Measurements from ENCODE around the gene NFE2L2.

Gene NFE2L2

GRCh38 chr2:177243476-177243875 is 21.1 kb downstream of the NFE2L2 start:
- H3F3A ChIP-seq (ENCODE audit: low read depth), result peaks cover 8% of the 10 kb centered on the region
- H3K79me2 ChIP-seq (ENCODE audit: insufficient read depth, low read length), result peaks cover 94% of the 10 kb centered on the region
- H3K9ac ChIP-seq (ENCODE audit: low read depth, low read length, poor library complexity, severe bottlenecking), result no peak overlapping the region
- H3K4me1 ChIP-seq (ENCODE audit: insufficient read depth, low read length, poor library complexity, severe bottlenecking), result peaks cover 36% of the 10 kb centered on the region
- TF ChIP-seq CTCF (conservative IDR thresholded peaks at IDR 0.05; ENCODE audit: low read length) (no peak), EZH2phosphoT487 (IDR thresholded peaks at IDR 0.05; ENCODE audit: borderline replicate concordance) (no peak)
- H3K4me3 ChIP-seq (ENCODE audit: low read length, poor library complexity, severe bottlenecking), result no peak overlapping the region
- peaks cover 54% of the 10 kb centered on the region for H4K20me1 ChIP-seq (ENCODE audit: insufficient read depth, low read length, poor library complexity, severe bottlenecking)
- H3K9me2 ChIP-seq (replicated peaks; ENCODE audit: low read depth, low read length), result no peaks in the 10 kb centered on the region
- H3K4me2 ChIP-seq (ENCODE audit: low read depth, low read length, poor library complexity, severe bottlenecking), result no peak overlapping the region
- H3K36me3 ChIP-seq (ENCODE audit: insufficient read depth, low read length), result no peaks in the 10 kb centered on the region
- H3K9me3 ChIP-seq (ENCODE audit: insufficient read depth, low read depth, low read length), result no peaks in the 10 kb centered on the region
- no peak overlapping the region for H2AFZ ChIP-seq (ENCODE audit: low read length)
- no peaks in the 10 kb centered on the region for H3K27me3 ChIP-seq (ENCODE audit: insufficient read depth, low read length, poor library complexity, severe bottlenecking)

- no peaks in the 10 kb centered on the region for H3K9me2 ChIP-seq (replicated peaks; ENCODE audit: low read depth, low read length)
- peaks cover 58% of the 10 kb centered on the region for H4K20me1 ChIP-seq (ENCODE audit: insufficient read depth, low read length, poor library complexity, severe bottlenecking)
- H3K4me3 ChIP-seq (ENCODE audit: low read length, poor library complexity, severe bottlenecking), result no peak overlapping the region
- no peak overlapping the region for H3K9ac ChIP-seq (ENCODE audit: low read depth, low read length, poor library complexity, severe bottlenecking)
- no peak overlapping the region for H3K4me2 ChIP-seq (ENCODE audit: low read depth, low read length, poor library complexity, severe bottlenecking)
- H3K27me3 ChIP-seq (ENCODE audit: insufficient read depth, low read length, poor library complexity, severe bottlenecking), result no peaks in the 10 kb centered on the region
- H2AFZ ChIP-seq (ENCODE audit: low read length), result no peak overlapping the region
- peaks cover 8% of the 10 kb centered on the region for H3F3A ChIP-seq (ENCODE audit: low read depth)
- H3K36me3 ChIP-seq (ENCODE audit: insufficient read depth, low read length), result no peaks in the 10 kb centered on the region
- TF ChIP-seq CTCF (conservative IDR thresholded peaks at IDR 0.05; ENCODE audit: low read length) (no peak), EZH2phosphoT487 (IDR thresholded peaks at IDR 0.05; ENCODE audit: borderline replicate concordance) (no peak)
- peaks cover 94% of the 10 kb centered on the region for H3K79me2 ChIP-seq (ENCODE audit: insufficient read depth, low read length)
- H3K9me3 ChIP-seq (ENCODE audit: insufficient read depth, low read depth, low read length), result no peaks in the 10 kb centered on the region
- H3K4me1 ChIP-seq (ENCODE audit: insufficient read depth, low read length, poor library complexity, severe bottlenecking), result peaks cover 36% of the 10 kb centered on the region
Measured at GRCh38 chr2:177243073-177243472, 21.5 kb downstream of the NFE2L2 start.

GRCh38 chr2:177242121-177242987 is 22.2 kb downstream of the NFE2L2 start:
- Histone ChIP-seq H3K9me3 (ENCODE audit: insufficient read depth, low read depth, low read length) (no peaks in the 10 kb centered on the region), H3K4me1 (ENCODE audit: insufficient read depth, low read length, poor library complexity, severe bottlenecking) (peaks cover 36% of the 10 kb centered on the region), H3K27me3 (ENCODE audit: insufficient read depth, low read length, poor library complexity, severe bottlenecking) (no peaks in the 10 kb centered on the region), H3K4me3 (ENCODE audit: low read length, poor library complexity, severe bottlenecking) (no peak overlapping the region), H3K9ac (ENCODE audit: low read depth, low read length, poor library complexity, severe bottlenecking) (no peak overlapping the region), H3K79me2 (ENCODE audit: insufficient read depth, low read length) (peaks cover 94% of the 10 kb centered on the region), H3K4me2 (ENCODE audit: low read depth, low read length, poor library complexity, severe bottlenecking) (no peak overlapping the region), H4K20me1 (ENCODE audit: insufficient read depth, low read length, poor library complexity, severe bottlenecking) (peaks cover 55% of the 10 kb centered on the region), H3K9me2 (replicated peaks; ENCODE audit: low read depth, low read length) (no peaks in the 10 kb centered on the region), H3F3A (ENCODE audit: low read depth) (peaks cover 8% of the 10 kb centered on the region), H3K36me3 (ENCODE audit: insufficient read depth, low read length) (no peaks in the 10 kb centered on the region), H2AFZ (ENCODE audit: low read length) (no peak overlapping the region)
- TF ChIP-seq CTCF (conservative IDR thresholded peaks at IDR 0.05; ENCODE audit: low read length) (no peak), EZH2phosphoT487 (IDR thresholded peaks at IDR 0.05; ENCODE audit: borderline replicate concordance) (no peak)

Data from Loucy (cell line).